DND-41 (cell line): Measurements from ENCODE around the gene CYB5A.

ENCODE experiments used
- ATAC-seq: fragments of 200-7000 bp; cut with Tn5 transposase; 3 replicates; pipeline ENCODE4 v1.9.1; 2021; ENCODE audit warnings: low read depth; ENCODE audit not compliant: insufficient read depth
- DNase-seq: peaks from one replicate; pipeline ENCODE4 v3.0.0-alpha.2; 2020
- H2AFZ ChIP-seq: 2 replicates; pipeline ENCODE4 v1.6.0; 2012; ENCODE audit warnings: low read depth, low read length
- H3K27ac ChIP-seq: 2 replicates; pipeline ENCODE4 v1.5.1; 2012; ENCODE audit warnings: low read length, inconsistent platforms
- H3K27me3 ChIP-seq: fragments of 200-600 bp; sonication (generic); 2 replicates; pipeline ENCODE4 v1.6.0; 2012; ENCODE audit warnings: low read length, mild to moderate bottlenecking, inconsistent platforms; ENCODE audit not compliant: insufficient read depth, poor library complexity
- H3K36me3 ChIP-seq: 2 replicates; pipeline ENCODE4 v1.5.1; 2012; ENCODE audit warnings: low read length, inconsistent platforms; ENCODE audit not compliant: insufficient read depth
- H3K4me1 ChIP-seq: 2 replicates; pipeline ENCODE4 v1.5.1; 2012; ENCODE audit warnings: mild to moderate bottlenecking, low read length; ENCODE audit not compliant: insufficient read depth
- H3K4me2 ChIP-seq: 2 replicates; pipeline ENCODE4 v1.6.0; 2012; ENCODE audit warnings: mild to moderate bottlenecking, moderate library complexity, low read length, inconsistent platforms; ENCODE audit not compliant: insufficient read depth
- H3K4me3 ChIP-seq, 2 experiments: fragments of 200-600 bp in 1 of 2; shearing (Covaris generic) in 1 of 2; 2 replicates each; pipeline ENCODE4 v1.5.1; 2012 to 2016; ENCODE audit warnings: inconsistent platforms in 2 of 2, low read length in 2 of 2, mild to moderate bottlenecking in 2 of 2, low read depth in 1 of 2, moderate library complexity in 1 of 2
- H3K79me2 ChIP-seq: 2 replicates; pipeline ENCODE4 v1.6.0; 2012; ENCODE audit warnings: low read length, inconsistent platforms; ENCODE audit not compliant: insufficient read depth
- H3K9ac ChIP-seq: 2 replicates; pipeline ENCODE4 v1.6.0; 2012; ENCODE audit warnings: low read depth, mild to moderate bottlenecking, inconsistent platforms, low read length, moderate library complexity
- H3K9me3 ChIP-seq: 2 replicates; pipeline ENCODE4 v1.5.1; 2012; ENCODE audit warnings: low read length, moderate library complexity, mild to moderate bottlenecking, inconsistent platforms; ENCODE audit not compliant: insufficient read depth, severe bottlenecking
- H4K20me1 ChIP-seq: 2 replicates; pipeline ENCODE4 v1.6.0; 2012; ENCODE audit warnings: low read length; ENCODE audit not compliant: insufficient read depth
- CTCF ChIP-seq: IDR thresholded peaks from 2 replicates; pipeline ENCODE4 v1.5.1; 2012; ENCODE audit warnings: borderline replicate concordance, low read length, moderate library complexity, mild to moderate bottlenecking; ENCODE audit not compliant: poor library complexity, severe bottlenecking; ENCODE audit errors: extremely low read depth
- EZH2 ChIP-seq: IDR thresholded peaks from 3 replicates; pipeline ENCODE4 v1.6.1; 2012; ENCODE audit warnings: borderline replicate concordance, low read depth, mild to moderate bottlenecking, moderate library complexity, low read length, inconsistent platforms; ENCODE audit not compliant: severe bottlenecking

CYB5A gene

DNA sequence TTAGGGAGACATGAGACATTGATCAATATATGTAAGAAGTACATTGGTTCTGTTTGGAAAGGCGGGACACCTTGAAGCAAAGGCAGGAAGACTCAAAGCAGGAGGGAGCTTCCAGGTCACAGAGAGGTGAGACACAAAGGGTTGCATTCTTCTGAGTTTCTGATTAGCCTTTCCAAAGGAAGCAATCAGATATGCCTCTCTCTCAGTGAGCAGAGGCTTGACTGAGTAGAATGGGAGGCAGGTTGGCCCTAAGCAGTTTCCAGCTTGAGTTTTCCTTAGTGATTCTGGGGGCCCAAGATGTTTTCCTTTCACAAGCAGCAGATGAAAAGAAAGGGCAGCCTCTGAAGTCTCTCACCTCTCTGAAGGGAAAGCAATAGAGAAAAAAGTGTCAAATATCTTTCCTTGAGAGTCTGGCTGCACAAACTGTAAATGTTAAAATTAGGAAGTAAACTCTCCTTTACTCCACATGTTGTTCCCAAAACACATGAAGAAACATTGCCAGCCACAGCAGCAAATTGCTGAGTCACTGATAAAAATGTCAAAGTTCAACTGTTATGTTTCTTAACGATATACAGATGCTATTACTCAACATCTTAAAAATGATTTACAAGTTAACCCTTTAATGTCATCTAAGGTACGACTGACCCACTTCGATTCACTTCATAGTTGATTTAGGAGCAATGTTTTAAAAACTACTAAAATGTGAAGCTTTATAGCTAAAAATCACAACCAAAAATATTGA is 40.3 kb downstream of the CYB5A start:
- Histone ChIP-seq H3K4me2 (no peak overlapping the region), H3K4me3 (no peak overlapping the region), H3K79me2 (no peaks in the 10 kb centered on the region), H3K4me1 (no peaks in the 10 kb centered on the region), H3K9me3 (no peaks in the 10 kb centered on the region), H3K36me3 (no peaks in the 10 kb centered on the region), H3K9ac (no peak overlapping the region), H3K27me3 (no peaks in the 10 kb centered on the region), H4K20me1 (no peaks in the 10 kb centered on the region), H2AFZ (no peak overlapping the region), H3K27ac (no peak overlapping the region)
- TF ChIP-seq EZH2 (no peak), CTCF (no peak)
- ATAC-seq: no peak
- no peak for DNase-seq

GRCh38 chr18:74250131-74250530 is 41.6 kb downstream of the CYB5A start:
- TF ChIP-seq EZH2: no peak
- TF ChIP-seq CTCF: no peak
- no peak overlapping the region for H3K9ac ChIP-seq

DNA sequence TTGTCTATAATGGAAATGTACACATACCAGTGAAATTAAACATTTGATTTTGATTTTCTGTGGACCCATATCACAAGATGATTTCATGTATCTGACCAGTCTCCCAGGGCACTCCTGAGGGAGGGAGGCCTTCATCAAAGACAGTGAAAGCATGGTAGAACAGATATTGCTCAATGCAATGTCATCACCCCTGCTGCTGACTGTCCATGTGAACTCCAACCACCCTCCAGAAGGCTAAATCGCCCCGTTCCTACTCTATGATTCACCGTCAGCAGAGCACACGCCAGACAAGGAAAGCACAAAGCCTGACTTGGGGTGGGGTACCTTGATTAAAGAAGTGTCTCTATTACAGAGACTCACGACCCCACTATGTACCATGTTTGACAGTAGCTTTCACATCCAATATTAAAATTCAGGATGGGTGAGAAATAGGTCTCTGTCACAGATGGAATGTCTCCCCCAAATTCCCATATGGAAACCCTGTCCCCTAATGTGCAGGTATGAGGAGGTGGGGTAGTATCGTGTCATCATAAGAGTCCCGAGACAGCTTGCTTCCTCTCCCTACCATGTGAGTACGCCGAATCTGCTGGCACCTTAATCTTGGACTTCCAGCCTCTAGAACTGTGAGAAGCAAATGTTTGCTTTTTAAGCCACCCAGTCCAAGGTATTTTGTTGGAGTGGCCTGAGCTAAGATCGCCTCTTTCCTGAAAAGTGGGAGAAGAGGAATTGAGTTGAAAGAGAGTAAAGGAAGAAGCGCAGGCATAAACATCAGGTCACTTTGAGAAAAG is 42.4 kb downstream of the CYB5A start:
- Histone ChIP-seq H4K20me1 (no peaks in the 10 kb centered on the region), H3K4me1 (no peaks in the 10 kb centered on the region), H3K36me3 (no peaks in the 10 kb centered on the region), H3K79me2 (no peaks in the 10 kb centered on the region), H3K9me3 (no peaks in the 10 kb centered on the region), H3K4me2 (no peak overlapping the region), H3K4me3 (no peak overlapping the region), H2AFZ (no peak overlapping the region), H3K27ac (no peak overlapping the region), H3K9ac (no peak overlapping the region), H3K27me3 (no peaks in the 10 kb centered on the region)
- ATAC-seq: no peak
- TF ChIP-seq CTCF (no peak), EZH2 (no peak)
- no peak for DNase-seq

More at GRCh38 chr18:74250131-74250530, 41.6 kb downstream of the CYB5A start:
- Histone ChIP-seq H3K27me3 (no peaks in the 10 kb centered on the region), H3K79me2 (no peaks in the 10 kb centered on the region), H3K27ac (no peak overlapping the region), H3K9me3 (no peaks in the 10 kb centered on the region), H3K36me3 (no peaks in the 10 kb centered on the region), H3K4me1 (no peaks in the 10 kb centered on the region), H4K20me1 (no peaks in the 10 kb centered on the region), H3K4me3 (no peak overlapping the region), H3K4me2 (no peak overlapping the region), H2AFZ (no peak overlapping the region)
- ATAC-seq (no peak), DNase-seq (no peak)
